RKO (cell line): ENCODE data around the gene IGSF10.
A peak's percentile ranks its signal among the peaks of the same experiment; 100 is the strongest.

Experiments used
- DNase-seq: peaks from one replicate; pipeline ENCODE4 v3.0.0-alpha.2; 2016; ENCODE audit warnings: low spot score

The IGSF10 gene

DNA sequence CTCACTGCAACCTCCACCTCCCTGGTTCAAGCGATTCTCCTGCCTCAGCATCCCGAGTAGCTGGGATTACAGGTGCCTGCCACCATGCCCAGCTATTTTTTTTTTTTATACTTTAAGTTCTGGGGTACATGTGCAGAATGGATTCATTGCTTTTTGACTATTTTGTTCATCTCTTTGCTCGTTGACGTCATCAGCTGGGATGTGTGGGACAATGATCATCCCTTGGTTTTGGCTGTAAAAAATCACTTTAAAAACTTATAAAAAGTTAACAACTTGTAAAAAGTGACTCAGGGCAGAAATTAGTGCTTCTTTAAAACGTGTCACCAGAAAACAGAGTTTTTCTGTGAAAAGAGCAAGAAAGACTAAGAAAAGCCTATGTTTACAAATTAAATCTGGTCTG is 37.8 kb downstream of the IGSF10 start:
- DNase-seq, result no peak

DNA sequence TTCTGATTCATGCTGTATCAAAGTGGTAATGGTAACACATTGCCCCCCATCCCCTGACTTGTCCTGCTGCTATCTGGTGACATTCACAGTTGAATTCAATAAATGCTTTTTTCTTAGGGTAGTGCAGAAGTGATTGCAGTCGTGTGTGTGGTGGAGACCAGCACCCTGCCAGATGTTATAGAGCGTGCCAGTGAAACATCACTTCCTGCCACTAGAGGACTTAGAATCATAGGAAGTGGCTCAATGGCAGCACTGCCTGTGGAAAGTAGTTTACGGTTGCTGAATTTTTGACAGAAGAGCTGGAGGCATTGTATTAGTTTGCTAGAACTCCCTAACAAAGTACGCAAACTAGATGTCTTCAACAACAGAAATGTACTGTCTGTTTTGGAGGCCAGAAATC is 38.9 kb downstream of the IGSF10 start:
- DNase-seq, result peak; percentile 3

DNA sequence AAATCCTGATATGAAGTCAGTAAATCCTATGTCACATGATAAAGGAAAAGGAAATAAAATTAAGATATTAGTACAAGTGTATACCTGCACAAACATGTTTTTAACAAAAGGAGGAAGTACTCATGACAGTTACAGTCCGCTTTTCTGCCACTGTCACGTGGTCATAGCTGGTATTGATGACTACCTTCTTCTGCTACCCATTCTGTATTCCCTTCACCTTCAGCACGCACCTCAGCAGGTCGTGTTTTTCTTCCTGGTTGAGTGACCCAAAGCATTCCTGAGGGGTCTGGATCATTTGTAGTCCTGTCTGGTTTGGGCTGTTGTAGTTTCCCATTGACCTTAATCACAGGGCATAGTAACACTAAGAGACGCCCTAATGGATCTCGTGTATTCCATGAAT is 41.1 kb downstream of the IGSF10 start:
- no peak for DNase-seq

DNA sequence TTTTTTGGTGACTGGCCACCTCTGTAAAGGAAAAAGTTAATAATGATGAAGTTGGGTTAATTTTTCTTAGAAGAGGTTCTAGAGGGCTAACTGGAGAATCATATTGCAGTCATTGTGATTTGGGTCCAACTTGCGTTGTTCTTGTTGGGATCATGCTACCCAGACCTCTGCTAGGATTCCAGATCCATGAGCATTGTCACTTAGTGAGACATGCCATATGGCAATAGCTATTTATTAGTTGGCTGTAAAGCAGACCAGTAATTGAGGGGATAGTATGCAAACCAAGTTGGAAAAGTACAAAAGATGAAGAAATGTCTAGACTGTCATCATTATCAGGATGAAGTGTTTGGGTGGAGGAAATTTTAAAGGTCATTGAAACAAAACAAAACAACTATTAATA is 45.6 kb downstream of the IGSF10 start:
- DNase-seq, result no peak

DNA sequence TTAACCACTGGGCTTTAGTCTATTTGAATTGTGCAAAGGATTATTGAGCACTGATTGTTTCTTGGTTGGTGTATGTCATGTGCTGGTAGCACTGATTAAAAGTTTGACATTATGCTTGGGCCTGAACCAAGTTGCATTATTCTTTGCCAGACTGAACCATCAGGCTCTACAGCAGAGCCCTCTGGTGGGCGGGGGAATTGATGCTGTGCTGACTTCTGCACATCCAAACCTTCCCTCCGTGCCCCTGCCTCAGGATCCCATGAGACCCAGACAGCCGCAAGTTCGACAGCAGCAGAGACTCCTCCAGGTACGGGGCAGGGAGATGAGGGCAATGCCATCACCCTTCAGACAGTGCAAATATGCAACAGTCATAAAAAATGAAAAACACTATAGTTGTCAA is 47.9 kb downstream of the IGSF10 start:
- no peak for DNase-seq
